K562 (cell line): ENCODE data around the gene COX7A2. TPM values are rescaled to one million over a fixed set of nuclear protein-coding genes. Genes with fewer than 3 reads are reported as not detected.

Experiments used
- ARID1B ChIP-seq: fragments of 450-650 bp; IDR thresholded peaks from 2 replicates; pipeline ENCODE4 v1.6.1; 2016; ENCODE audit warnings: antibody characterized with exemption, mild to moderate bottlenecking, inconsistent platforms
- MITF ChIP-seq: IDR thresholded peaks from 2 replicates; pipeline ENCODE4 v1.6.1; 2014; ENCODE audit warnings: antibody characterized with exemption
- TOE1 ChIP-seq, 2 experiments: fragments of 450-650 bp in 1 of 2; sonication (generic) in 1 of 2; formaldehyde crosslinking in 1 of 2; IDR thresholded peaks; 2 replicates each; pipeline versions ENCODE4 v1.7.1 to v1.8.0; 2016 to 2022; ENCODE audit warnings: borderline replicate concordance in 2 of 2, mild to moderate bottlenecking in 2 of 2, antibody characterized with exemption in 1 of 2, inconsistent platforms in 1 of 2, low read depth in 1 of 2, missing genetic modification reagents in 1 of 2, moderate library complexity in 1 of 2
- ZNF592 ChIP-seq: fragments of 450-650 bp; IDR thresholded peaks from 2 replicates; pipeline ENCODE4 v1.6.1; 2017; ENCODE audit warnings: antibody characterized with exemption, mild to moderate bottlenecking
- polyA plus RNA-seq, 8 experiments: library from polyadenylated mRNA; depleted of rRNA in 4 of 8; stranded (reverse) in 5 of 8; unstranded in 3 of 8; fragments of >200 nt; fragmentation: Nextera tagmentation in 2 of 8; fragmentation: Illumina TruSeq in 1 of 8; extraction: Ambion mirVana in 2 of 8; extraction: Trizol in 1 of 8; gene quantifications; 2 replicates each; pipeline versions ENCODE4 v1.2.1 to v1.2.3, GENCODE V29; 2011 to 2014; ENCODE audit warnings: inconsistent platforms in 1 of 8, missing spikeins in 1 of 8
- total RNA-seq, 7 experiments: library from RNA; depleted of rRNA in 6 of 7; stranded (reverse); fragments of >200 nt in 6 of 7; fragmentation: Illumina TruSeq in 2 of 7; extraction: Trizol in 2 of 7; gene quantifications; 2 replicates each; pipeline versions ENCODE4 v1.2.1 to v1.2.3, GENCODE V29; 2011 to 2021; ENCODE audit warnings: low replicate concordance in 1 of 7

COX7A2 gene
- total and polyA plus RNA-seq, 9 of the 15 experiments (the other 6 are each of a cell fraction or from before 2014, with no cell fraction given), result 234 to 2,216 (median 585) TPM

DNA sequence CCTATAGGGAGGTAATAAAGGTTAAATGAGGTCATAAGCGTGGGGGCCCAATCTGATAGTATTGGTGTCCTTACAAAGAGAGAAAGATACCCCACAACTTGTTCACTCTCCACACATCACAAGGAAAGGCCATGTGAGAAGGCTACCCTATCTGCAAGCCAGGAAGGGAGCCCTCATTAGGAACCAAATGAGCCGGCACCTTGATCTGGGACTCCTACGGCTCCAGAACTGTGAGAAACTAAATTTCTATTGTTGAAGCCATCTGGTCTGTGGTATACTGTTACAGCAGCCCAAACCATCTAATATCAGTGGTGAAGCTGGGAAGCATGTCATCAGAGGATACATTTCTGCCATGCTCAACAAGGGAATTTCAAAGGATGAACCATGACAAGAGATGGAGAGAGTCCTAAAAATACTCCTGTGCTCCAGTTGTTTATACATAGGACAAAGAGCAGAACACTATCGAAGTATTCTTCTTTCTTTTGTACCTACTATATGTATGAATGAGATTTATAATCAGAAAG, 10.4 kb downstream of the COX7A2 start (continued):
- TF ChIP-seq TOE1 (IDR thresholded peaks at IDR 0.05; ENCODE audit: borderline replicate concordance), result no peak
- no peak for TF ChIP-seq TOE1 (CRISPR knock-in tag; IDR thresholded peaks at IDR 0.05; ENCODE audit: borderline replicate concordance, low read depth)
- no peak for TF ChIP-seq ZNF592
- TF ChIP-seq MITF, result no peak
- TF ChIP-seq ARID1B, result no peak
- TF ChIP-seq, all 486 proteins: peak for 0
